ENCODE results near the gene FLVCR1. TPM values are rescaled to one million over a fixed set of nuclear protein-coding genes. Genes with fewer than 3 reads are reported as not detected.

FLVCR1 gene
- total and polyA plus RNA-seq, 10 donors: 3.6 to 10.7 (median 8.0) TPM

DNA sequence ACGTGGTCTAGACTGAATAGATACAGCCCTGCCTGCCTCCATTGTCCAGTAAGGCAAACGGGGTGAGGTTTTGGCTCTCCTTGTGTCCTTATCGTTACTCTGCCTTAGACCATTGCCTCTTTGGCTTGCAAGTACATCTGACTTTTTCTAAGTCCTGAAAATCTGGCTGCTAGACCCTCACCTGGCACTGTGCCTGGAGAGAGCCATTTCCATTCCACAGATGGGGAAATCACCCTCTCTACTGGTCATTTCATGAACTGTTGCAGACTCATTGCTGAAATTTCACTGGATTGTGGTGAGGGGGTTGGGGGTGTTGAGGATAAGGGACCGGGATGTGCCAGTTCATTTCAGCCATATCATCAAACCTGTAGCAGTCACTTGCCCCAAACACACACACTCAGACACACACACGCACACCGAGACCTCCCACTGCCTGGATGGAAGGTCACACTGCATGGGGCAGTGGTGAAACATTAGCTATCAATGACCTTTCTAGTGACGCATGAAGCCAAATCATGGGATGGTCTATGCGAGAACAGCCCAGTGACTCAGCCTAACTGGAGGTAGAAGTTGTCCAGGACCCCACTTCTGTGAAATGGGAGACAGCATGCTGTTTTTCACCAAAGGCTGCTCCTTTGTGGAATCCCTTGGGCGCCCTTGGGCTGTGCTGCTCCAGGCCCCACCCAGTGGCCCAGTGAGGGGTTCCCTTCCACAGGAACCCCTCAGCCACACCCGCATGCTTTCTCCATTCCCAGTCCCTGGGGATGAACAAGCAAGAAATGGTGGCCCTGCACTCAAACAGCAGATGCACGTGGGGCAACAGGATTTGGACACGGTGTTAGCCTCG, 57.4 kb downstream of the FLVCR1 start:
- no peak overlapping the region for H3K4me3 ChIP-seq
- 79 to 90% (median 83%) methylated on average over 12 to 13 of the region's 13 CpGs for WGBS, 5 donors
- intact Hi-C loops (cut with DNase I; ENCODE audit: low total_unique reads): no loop called here
- peaks cover 0 to 15% (median 0%) of the 10 kb centered on the region in 7 donors for H3K27me3 ChIP-seq (replicated peaks in 1 of 7)
- H3K36me3 ChIP-seq: no peaks in the 10 kb centered on the region
- no peaks in the 10 kb centered on the region for H3K9me3 ChIP-seq
- peaks cover 0 to 8% (median 5%) of the 10 kb centered on the region in 6 donors for H3K4me1 ChIP-seq
- no peak for TF ChIP-seq POLR2AphosphoS5 (IDR thresholded peaks at IDR 0.05)
- TF ChIP-seq, protein P1, sequence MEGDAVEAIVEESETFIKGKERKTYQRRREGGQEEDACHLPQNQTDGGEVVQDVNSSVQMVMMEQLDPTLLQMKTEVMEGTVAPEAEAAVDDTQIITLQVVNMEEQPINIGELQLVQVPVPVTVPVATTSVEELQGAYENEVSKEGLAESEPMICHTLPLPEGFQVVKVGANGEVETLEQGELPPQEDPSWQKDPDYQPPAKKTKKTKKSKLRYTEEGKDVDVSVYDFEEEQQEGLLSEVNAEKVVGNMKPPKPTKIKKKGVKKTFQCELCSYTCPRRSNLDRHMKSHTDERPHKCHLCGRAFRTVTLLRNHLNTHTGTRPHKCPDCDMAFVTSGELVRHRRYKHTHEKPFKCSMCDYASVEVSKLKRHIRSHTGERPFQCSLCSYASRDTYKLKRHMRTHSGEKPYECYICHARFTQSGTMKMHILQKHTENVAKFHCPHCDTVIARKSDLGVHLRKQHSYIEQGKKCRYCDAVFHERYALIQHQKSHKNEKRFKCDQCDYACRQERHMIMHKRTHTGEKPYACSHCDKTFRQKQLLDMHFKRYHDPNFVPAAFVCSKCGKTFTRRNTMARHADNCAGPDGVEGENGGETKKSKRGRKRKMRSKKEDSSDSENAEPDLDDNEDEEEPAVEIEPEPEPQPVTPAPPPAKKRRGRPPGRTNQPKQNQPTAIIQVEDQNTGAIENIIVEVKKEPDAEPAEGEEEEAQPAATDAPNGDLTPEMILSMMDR (IDR thresholded peaks at IDR 0.05 in 8 of 11, conservative IDR thresholded peaks at IDR 0.05 in 3 of 11): no peak
- no peak for DNase-seq
- H3K27ac ChIP-seq: no peak overlapping the region

DNA sequence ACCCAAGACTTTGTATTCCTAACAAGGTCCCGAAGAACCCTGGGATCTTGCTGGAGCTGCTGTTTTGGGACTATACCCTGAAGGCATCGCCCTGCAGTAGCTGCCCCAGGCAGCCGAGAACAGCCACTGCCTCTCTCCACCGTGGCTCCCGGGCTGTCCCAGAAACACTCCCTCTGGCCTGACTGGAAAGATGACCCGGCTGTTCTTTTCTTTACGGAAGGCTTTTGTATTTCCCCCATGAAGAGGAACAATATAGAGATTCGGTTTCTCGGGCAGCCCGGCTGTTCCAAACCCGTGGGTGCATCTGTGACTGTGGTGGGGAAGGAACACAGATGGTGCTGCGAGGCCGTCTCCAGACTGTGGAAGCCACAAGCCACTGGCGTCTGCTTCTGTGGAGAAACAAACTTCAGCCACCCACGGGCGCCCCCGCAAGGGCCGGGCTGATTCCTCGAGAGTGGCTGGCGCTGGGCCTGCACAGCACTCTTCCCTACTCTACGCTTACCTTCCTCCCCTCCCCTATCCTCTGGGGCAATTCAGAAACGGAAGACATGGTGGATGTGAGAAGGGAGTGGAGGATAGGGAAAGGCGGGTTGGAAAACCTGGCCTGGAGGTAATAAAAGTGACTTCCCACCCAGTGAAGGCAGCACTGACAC, 58.5 kb downstream of the FLVCR1 start:
- H3K36me3 ChIP-seq: no peaks in the 10 kb centered on the region
- TF ChIP-seq, protein P1 (IDR thresholded peaks at IDR 0.05 in 8 of 11, conservative IDR thresholded peaks at IDR 0.05 in 3 of 11): no peak
- TF ChIP-seq POLR2AphosphoS5 (IDR thresholded peaks at IDR 0.05) (no peak), POLR2A (IDR thresholded peaks at IDR 0.05) (no peak)
- H3K4me3 ChIP-seq: peak overlapping the region in 1 of 8 donors; percentile 17
- WGBS, 5 donors: 15 to 28% (median 21%) methylated on average over 22 to 23 of the region's 23 CpGs
- peaks cover 0 to 8% (median 5%) of the 10 kb centered on the region in 6 donors for H3K4me1 ChIP-seq
- no peaks in the 10 kb centered on the region for H3K9me3 ChIP-seq
- intact Hi-C loops (cut with DNase I; ENCODE audit: low total_unique reads): no loop called here
- H3K27me3 ChIP-seq (replicated peaks in 1 of 7): peaks cover 0 to 20% (median 0%) of the 10 kb centered on the region in 7 donors
- peak; percentile 74 for DNase-seq
- H3K27ac ChIP-seq: no peak overlapping the region

DNA sequence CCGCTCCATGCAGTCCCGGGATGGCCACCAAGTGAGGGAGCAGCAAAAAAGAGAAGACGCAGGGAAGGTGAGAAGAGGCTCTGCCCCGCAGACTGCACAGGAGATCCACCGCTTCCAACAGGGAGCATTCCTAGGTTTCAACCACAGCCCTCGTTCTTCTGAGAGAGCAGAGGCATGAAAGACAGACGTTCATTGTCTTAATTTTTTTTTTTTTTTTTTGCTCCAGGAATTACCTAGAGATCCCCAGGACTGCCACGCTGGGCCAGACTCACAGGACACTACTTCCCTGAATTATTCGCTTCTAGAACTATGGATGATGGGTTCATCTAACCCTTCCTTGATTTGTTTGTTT, 59.0 kb downstream of the FLVCR1 start:
- Histone ChIP-seq H3K4me1 (peaks cover 0 to 8% (median 5%) of the 10 kb centered on the region in 6 donors), H3K9me3 (no peaks in the 10 kb centered on the region), H3K36me3 (no peaks in the 10 kb centered on the region), H3K27me3 (replicated peaks in 1 of 7) (peaks cover 0 to 20% (median 0%) of the 10 kb centered on the region in 7 donors), H3K27ac (no peak overlapping the region), H3K4me3 (no peak overlapping the region)
- intact Hi-C loops (cut with DNase I; ENCODE audit: low total_unique reads): no loop called here
- TF ChIP-seq POLR2AphosphoS5 (IDR thresholded peaks at IDR 0.05): no peak
- TF ChIP-seq POLR2A (IDR thresholded peaks at IDR 0.05): no peak
- TF ChIP-seq, protein P1 (IDR thresholded peaks at IDR 0.05 in 8 of 11, conservative IDR thresholded peaks at IDR 0.05 in 3 of 11): no peak
- DNase-seq: no peak
- WGBS, 5 donors: 75 to 88% (median 85%) methylated on average over 9 of the region's 9 CpGs

DNA sequence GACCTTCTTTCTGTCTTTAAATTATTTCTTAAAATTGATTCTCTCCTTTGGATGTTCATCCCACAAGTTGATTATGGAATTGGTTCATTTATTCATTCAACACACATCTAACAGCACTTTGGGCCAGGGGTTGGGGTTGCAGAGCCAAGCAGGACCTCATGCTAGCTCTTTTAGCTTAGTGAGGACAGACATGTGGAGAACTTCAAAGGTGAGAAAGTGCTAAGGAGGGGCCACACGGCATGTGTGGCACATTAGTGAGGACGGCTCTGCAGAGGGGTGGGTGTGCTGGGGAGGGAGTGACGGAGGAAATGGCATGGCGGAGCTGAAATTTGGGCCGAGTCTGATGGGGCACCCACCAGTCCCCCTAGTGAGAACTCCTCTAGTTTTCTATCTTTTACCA, 59.8 kb downstream of the FLVCR1 start:
- Histone ChIP-seq H3K27me3 (replicated peaks in 1 of 7) (peaks cover 0 to 20% (median 0%) of the 10 kb centered on the region in 7 donors), H3K4me1 (peaks cover 0 to 8% (median 5%) of the 10 kb centered on the region in 6 donors), H3K36me3 (no peaks in the 10 kb centered on the region), H3K9me3 (no peaks in the 10 kb centered on the region), H3K27ac (no peak overlapping the region), H3K4me3 (no peak overlapping the region)
- intact Hi-C loops (cut with DNase I; ENCODE audit: low total_unique reads): no loop called here
- TF ChIP-seq, protein P1 (IDR thresholded peaks at IDR 0.05 in 8 of 11, conservative IDR thresholded peaks at IDR 0.05 in 3 of 11): no peak
- TF ChIP-seq POLR2AphosphoS5 (IDR thresholded peaks at IDR 0.05) (no peak), POLR2A (IDR thresholded peaks at IDR 0.05) (no peak)
- DNase-seq: no peak
- 68 to 86% (median 82%) methylated on average over 5 of the region's 5 CpGs for WGBS, 5 donors

Data from spleen (tissue), 11 donors.